ENCODE results near the gene CCDC91.

CCDC91 gene

GRCh38 chr12:28582672-28583376 lies 392.6 kb downstream of the CCDC91 start:
- DNase-seq (ENCODE audit: low read depth in 2 of 2): no peak

- DNase-seq (ENCODE audit: low read depth in 2 of 2): no peak
These were observed 393.5 kb downstream of the CCDC91 start for GRCh38 chr12:28583701-28584261.

- DNase-seq (ENCODE audit: low read depth in 2 of 2): no peak
These were observed 394.9 kb downstream of the CCDC91 start for GRCh38 chr12:28585146-28585545.

GRCh38 chr12:28586481-28586880 lies 396.2 kb downstream of the CCDC91 start:
- DNase-seq (ENCODE audit: low read depth in 2 of 2): no peak

- no peak for DNase-seq (ENCODE audit: low read depth in 2 of 2)
These were observed 401.6 kb downstream of the CCDC91 start for GRCh38 chr12:28591831-28592230.
